Kidney (tissue), 14 donors: ENCODE measurements around the gene MYCBP. TPM values are rescaled to one million over a fixed set of nuclear protein-coding genes. Genes with fewer than 3 reads are reported as not detected.
A peak's percentile ranks its signal among the peaks of the same experiment; 100 is the strongest.

ENCODE experiments used
- DNase-seq, 5 donors: peaks; one replicate each; pipeline ENCODE4 v3.0.0-alpha.2; 2013 to 2020
- FAIRE-seq: peaks from 2 replicates; lab custom pipeline; 2012; peaks lifted over from hg19 to GRCh38; lab: Jason Lieb, UNC
- H3K27ac ChIP-seq, 2 donors: one replicate each; pipeline ENCODE4 v1.7.0; 2013; ENCODE audit warnings: low read depth in 2 of 2, low read length in 2 of 2, inconsistent platforms in 1 of 2
- H3K27me3 ChIP-seq: one replicate; pipeline ENCODE4 v1.7.1; 2013; ENCODE audit warnings: low read length, inconsistent platforms; ENCODE audit not compliant: control insufficient read depth, insufficient read depth
- H3K36me3 ChIP-seq, 3 donors: one replicate each; pipeline versions ENCODE4 v1.7.0 to v1.7.1; 2013; ENCODE audit warnings: low read length in 3 of 3, control low read depth in 1 of 3, inconsistent platforms in 1 of 3; ENCODE audit not compliant: insufficient read depth in 3 of 3, control insufficient read depth in 2 of 3
- H3K4me1 ChIP-seq, 3 donors: one replicate each; pipeline versions ENCODE4 v1.7.0 to v1.7.1; 2013; ENCODE audit warnings: low read length in 3 of 3, inconsistent platforms in 1 of 3, low read depth in 1 of 3; ENCODE audit not compliant: control insufficient read depth in 2 of 3, insufficient read depth in 2 of 3
- H3K4me3 ChIP-seq, 3 donors: one replicate each; pipeline versions ENCODE4 v1.7.0 to v1.8.1; 2013; ENCODE audit warnings: low read length in 3 of 3, control low read depth in 1 of 3, inconsistent platforms in 1 of 3
- H3K9ac ChIP-seq, 3 donors: one replicate each; pipeline versions ENCODE4 v1.7.0 to v1.7.1; 2013; ENCODE audit warnings: low read length in 3 of 3, control low read depth in 1 of 3, inconsistent platforms in 1 of 3
- H3K9me3 ChIP-seq, 3 donors: one replicate each; pipeline versions ENCODE4 v1.7.0 to v1.7.1; 2013; ENCODE audit warnings: low read length in 3 of 3, control low read depth in 1 of 3, inconsistent platforms in 1 of 3; ENCODE audit not compliant: control insufficient read depth in 2 of 3, insufficient read depth in 1 of 3
- intact Hi-C: fragments of 100-400 bp; cut with DNase I; formaldehyde crosslinking; loops from one replicate; pipeline ENCODE4 v1.11.1; 2022
- polyA plus RNA-seq: library from polyadenylated mRNA; stranded (reverse); fragments of 350-450 nt; fragmentation: Illumina TruSeq; extraction: RNeasy Lipid Tissue Mini Kit (QIAGEN cat#74804); gene quantifications from one replicate; pipeline ENCODE4 v1.2.3, GENCODE V29; 2014; ENCODE audit warnings: low read depth, low replicate concordance; ENCODE audit not compliant: insufficient read depth
- total RNA-seq: library from RNA; stranded (reverse); fragmentation: NEBNext Ultra II Directional; extraction: Animal tissue kit (Norgen Biotek cat#: 25700); gene quantifications from one replicate; pipeline ENCODE4 v1.2.1, GENCODE V29; 2021
- TF ChIP-seq, protein P1 (sequence below): IDR thresholded peaks from 3 replicates; pipeline ENCODE4 v1.5.1; 2012; ENCODE audit warnings: mild to moderate bottlenecking, moderate library complexity, borderline replicate concordance; ENCODE audit not compliant: insufficient read depth; ENCODE audit errors: extremely low read depth
- donor health status: control.
- donor health status: control.
- donor health status: control.
- donor health status: control.
- donor health status: control.
- donor health status: DM: yes; HTN: yes; CAD: no.
- donor health status: Normal renal cell carcinoma (clear cell type).

MYCBP gene
- total and polyA plus RNA-seq, 2 donors from 2014 or later = 20.6 to 31.1 TPM

- H3K4me3 ChIP-seq = peak overlapping the region in 1 of 3 donors; percentile 6
- H3K36me3 ChIP-seq = no peaks in the 10 kb centered on the region
- H3K9me3 ChIP-seq = peaks cover 0 to 8% (median 0%) of the 10 kb centered on the region in 3 donors
- no peak for FAIRE-seq
- TF ChIP-seq, protein P1, sequence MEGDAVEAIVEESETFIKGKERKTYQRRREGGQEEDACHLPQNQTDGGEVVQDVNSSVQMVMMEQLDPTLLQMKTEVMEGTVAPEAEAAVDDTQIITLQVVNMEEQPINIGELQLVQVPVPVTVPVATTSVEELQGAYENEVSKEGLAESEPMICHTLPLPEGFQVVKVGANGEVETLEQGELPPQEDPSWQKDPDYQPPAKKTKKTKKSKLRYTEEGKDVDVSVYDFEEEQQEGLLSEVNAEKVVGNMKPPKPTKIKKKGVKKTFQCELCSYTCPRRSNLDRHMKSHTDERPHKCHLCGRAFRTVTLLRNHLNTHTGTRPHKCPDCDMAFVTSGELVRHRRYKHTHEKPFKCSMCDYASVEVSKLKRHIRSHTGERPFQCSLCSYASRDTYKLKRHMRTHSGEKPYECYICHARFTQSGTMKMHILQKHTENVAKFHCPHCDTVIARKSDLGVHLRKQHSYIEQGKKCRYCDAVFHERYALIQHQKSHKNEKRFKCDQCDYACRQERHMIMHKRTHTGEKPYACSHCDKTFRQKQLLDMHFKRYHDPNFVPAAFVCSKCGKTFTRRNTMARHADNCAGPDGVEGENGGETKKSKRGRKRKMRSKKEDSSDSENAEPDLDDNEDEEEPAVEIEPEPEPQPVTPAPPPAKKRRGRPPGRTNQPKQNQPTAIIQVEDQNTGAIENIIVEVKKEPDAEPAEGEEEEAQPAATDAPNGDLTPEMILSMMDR = no peak
- DNase-seq = peak in 4 of 5 donors; percentile 92 to 94 (median 93)
- H3K27ac ChIP-seq = no peak overlapping the region
- intact Hi-C loops = no loop called here
- peaks cover 0 to 5% (median 0%) of the 10 kb centered on the region in 3 donors for H3K4me1 ChIP-seq
- no peaks in the 10 kb centered on the region for H3K27me3 ChIP-seq
- no peak overlapping the region for H3K9ac ChIP-seq
Measured at GRCh38 chr1:38815903-38816627, 57.1 kb downstream of the MYCBP start.

GRCh38 chr1:38814984-38815464 is 58.1 kb downstream of the MYCBP start:
- no peaks in the 10 kb centered on the region for H3K27me3 ChIP-seq
- TF ChIP-seq, protein P1 = no peak
- H3K4me1 ChIP-seq = peaks cover 0 to 5% (median 0%) of the 10 kb centered on the region in 3 donors
- no peak overlapping the region for H3K9ac ChIP-seq
- DNase-seq (no peak), FAIRE-seq (no peak)
- no peak overlapping the region for H3K4me3 ChIP-seq
- intact Hi-C loops = no loop called here
- H3K9me3 ChIP-seq = peaks cover 0 to 8% (median 0%) of the 10 kb centered on the region in 3 donors
- no peaks in the 10 kb centered on the region for H3K36me3 ChIP-seq
- H3K27ac ChIP-seq = no peak overlapping the region

GRCh38 chr1:38814444-38814983 is 58.6 kb downstream of the MYCBP start:
- H3K27ac ChIP-seq = no peak overlapping the region
- no peaks in the 10 kb centered on the region for H3K36me3 ChIP-seq
- peaks cover 0 to 5% (median 0%) of the 10 kb centered on the region in 3 donors for H3K4me1 ChIP-seq
- intact Hi-C loops = no loop called here
- DNase-seq (no peak), FAIRE-seq (no peak)
- no peak overlapping the region for H3K4me3 ChIP-seq
- no peak overlapping the region for H3K9ac ChIP-seq
- H3K9me3 ChIP-seq = peaks cover 0 to 8% (median 0%) of the 10 kb centered on the region in 3 donors
- no peaks in the 10 kb centered on the region for H3K27me3 ChIP-seq
- TF ChIP-seq, protein P1 = no peak
